Stimulated activated CD4-positive, alpha-beta T cell treated with anti-CD3 and anti-CD28 coated beads, TNF-alpha, amount 100 ng/mL, for 24 hours (primary cell): ENCODE data around the gene LRRC8D.

Experiments
- DNase-seq, 3 experiments: peaks; one replicate each; pipeline ENCODE4 v3.0.0-alpha.2; 2020; ENCODE audit warnings: low read depth in 3 of 3

LRRC8D gene

DNA sequence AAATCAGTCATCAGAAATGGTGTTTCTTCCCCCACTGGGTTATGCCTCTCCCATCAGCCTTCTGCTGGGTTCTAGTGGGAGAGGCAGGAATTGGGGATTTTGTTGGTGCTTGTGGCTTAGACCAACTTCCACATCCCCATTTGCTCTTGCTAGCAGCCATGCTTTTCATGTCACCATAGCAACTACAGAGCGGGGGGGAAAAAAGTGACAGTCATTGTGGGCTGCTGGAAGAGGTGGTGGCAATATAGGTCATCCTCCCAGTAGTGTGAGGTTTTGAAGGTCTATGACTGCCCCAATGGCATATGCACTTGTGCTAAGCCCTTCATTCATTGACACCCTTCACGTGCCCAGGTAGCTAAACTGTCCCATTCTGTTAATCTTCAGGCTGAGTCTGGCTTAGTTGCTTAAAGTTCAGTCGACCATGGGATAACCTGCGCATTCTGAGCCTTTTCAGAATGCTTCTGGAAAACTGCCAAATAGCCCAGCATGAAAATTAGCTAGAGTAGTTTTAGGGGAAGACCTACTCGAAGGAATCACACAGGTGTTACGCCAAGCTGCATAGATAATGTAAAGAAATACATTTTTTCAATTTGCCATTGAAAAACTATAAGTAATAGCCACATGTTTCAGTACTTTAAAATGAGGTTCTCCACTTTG lies 120.4 kb downstream of the LRRC8D start:
- no peak for DNase-seq

DNA sequence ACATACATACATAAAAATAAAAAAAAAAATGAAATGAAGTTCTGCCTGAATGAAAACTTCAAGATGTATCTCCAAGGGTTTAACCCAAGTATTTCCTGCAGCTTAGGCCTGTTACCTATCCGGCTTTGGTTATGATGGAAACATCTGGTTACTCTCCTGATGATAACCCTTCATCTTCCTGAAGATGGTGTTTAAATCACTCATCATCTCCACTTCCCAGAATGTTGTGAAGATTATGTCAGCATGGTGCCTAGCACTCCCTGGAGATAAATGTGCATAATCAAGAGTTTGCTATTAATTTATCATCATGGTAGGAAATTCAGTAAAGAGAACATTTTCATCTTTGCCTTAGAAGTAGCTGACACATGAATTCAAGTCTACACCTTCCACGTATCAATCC lies 121.2 kb downstream of the LRRC8D start:
- no peak for DNase-seq

DNA sequence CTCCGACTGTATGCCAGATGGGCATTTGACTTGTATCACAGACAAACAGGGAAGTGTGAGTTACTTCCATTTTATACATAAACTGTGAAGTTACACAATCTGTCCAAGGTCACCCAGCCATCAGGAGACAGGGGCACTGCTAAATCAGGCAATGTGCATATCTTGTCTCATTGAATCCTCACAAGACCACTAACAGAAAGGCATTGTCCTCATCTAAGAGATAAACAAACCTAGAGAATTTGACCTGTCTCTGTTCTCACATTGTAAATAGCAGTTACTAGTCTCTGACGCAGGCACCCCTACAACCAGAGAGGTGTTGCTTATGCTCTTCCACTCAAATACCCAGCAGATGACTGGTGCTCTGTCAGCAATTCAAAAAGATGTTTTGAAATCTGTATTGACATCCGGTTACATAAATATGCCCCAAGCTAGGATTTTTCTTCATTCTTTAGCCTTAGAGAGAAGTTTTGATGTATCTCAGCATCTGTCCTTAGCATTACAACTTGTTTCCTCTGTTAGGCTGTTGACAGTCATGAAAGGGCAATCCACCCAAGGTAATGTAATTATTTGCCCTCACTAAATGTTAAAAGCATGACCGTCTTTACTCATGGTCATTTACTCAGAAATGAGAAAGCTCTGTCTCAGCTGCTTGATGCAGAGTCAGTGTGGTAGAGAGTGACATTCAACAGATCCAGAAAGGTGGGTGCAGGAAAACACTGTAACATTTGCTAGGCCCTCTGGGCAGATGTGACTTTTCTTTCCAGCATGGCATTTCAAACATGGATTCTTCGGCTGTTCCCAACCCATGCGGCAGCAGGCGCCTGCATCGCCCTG lies 122.2 kb downstream of the LRRC8D start:
- DNase-seq: no peak

DNA sequence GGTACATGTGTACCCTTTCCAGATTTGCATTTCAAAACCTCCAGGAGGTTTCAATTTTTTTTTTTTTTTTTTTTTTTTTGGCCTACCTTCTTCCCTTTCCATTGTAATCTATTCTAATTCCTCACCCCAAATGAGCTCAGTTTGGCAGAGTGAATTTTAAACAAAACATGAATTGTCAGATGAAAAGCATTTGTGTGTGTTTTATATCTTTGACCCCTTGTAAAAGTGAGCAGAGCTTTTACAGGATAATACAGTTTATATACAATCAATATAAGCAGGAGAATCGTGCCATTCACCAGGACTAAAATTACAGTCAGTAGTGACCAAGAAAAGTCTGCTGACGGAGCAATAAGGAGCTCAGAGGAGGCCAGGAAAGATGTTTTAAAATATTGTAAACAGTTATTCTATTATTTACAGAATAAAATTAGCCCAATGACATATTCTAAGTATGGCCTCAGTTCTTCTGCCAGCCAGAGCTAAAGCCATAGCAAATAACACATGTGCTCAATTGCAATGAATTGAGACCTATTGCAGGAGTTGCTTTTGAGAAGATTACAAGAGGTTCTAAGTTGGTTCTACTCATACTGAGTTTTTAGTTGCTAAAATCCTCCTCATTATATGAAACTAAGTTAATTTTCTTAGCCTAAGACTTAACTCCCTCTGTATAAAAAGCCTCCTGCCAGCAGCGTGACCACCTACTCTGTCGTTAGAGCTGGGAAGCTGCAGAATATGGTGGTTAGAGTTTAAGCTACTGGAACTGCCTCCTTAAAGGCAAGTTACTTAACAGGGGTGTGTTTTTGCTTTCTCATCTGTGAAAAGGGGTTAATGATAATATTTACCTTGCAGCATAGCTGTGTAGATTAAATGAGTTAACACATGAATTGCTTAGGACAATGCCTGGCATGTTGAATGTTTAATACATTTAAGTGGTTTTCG lies 123.3 kb downstream of the LRRC8D start:
- DNase-seq: no peak

DNA sequence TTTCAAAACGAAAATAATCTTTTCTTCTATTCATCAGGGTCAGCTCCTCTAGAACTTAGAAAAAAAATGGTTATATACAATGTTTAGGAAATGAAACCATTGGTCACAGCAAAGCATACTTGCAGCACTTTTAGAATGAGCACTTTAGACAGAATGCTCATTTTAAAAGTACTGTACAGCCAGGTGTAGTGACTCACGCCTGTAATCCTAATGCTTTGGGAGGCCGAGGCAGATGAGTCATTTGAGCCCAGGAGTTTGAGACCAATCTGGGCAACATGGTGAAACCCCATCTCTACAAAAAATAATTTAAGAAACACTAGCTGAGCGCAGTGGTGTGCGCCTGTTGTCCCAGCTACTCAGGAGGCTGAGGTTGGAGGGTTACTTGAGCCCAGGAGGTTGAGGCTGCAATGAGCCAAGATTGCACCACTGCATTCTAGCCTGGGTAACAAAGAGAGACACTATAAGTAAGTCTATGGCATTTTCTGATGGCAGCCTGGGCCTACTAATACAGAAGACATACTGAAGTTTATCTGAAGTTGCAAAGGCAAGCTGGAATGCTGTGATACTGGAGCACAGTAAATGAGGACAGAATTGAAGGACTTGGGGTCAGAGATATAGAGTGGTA lies 125.1 kb downstream of the LRRC8D start:
- DNase-seq: no peak

DNA sequence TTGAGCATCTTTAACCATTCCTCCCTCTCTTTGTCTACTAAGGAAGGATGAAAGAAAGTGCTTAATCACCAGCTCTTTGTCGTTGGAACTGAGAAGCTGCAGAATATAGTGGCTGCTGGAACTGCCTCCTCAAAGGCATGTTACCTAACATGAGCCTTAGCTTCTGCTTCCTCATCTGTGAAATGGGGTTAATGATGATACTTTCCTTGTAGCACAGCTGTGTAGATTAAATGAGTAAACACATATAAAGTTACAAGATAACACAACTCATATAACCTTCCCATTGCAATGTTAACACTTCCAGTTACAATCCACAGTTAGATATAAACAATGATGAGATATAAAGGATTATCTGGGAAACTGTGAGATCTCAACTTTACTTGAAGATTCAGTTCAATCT lies 125.7 kb downstream of the LRRC8D start:
- no peak for DNase-seq

DNA sequence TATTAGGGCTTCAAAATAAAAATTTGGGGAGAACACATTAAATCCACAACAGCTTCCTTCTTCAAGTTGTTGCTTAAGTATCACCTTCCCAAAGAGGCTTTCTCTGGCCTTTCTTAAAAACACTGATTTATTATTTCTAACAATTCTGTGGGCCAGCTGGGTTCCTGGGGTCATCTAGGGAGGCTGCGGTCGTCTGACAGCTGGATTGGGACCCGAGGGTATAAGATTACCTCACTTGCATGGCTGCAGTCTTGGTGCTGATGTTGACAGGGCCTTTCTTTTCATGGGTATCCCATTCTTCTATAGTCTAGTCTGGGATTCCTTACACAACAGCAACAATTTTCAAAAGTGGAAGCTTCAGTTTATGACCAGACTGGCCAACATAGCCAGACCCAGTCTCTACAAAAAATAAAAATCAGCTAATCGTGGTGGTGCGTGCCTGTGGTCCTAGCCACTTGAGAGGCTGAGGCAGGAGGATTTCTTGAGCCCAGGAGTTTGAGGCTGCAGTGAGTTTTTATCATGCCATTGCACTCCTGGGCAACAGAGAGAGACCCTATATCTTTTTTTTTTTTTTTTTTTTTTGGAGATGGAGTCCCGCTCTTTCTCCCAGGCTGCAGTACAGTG lies 128.0 kb downstream of the LRRC8D start:
- no peak for DNase-seq

DNA sequence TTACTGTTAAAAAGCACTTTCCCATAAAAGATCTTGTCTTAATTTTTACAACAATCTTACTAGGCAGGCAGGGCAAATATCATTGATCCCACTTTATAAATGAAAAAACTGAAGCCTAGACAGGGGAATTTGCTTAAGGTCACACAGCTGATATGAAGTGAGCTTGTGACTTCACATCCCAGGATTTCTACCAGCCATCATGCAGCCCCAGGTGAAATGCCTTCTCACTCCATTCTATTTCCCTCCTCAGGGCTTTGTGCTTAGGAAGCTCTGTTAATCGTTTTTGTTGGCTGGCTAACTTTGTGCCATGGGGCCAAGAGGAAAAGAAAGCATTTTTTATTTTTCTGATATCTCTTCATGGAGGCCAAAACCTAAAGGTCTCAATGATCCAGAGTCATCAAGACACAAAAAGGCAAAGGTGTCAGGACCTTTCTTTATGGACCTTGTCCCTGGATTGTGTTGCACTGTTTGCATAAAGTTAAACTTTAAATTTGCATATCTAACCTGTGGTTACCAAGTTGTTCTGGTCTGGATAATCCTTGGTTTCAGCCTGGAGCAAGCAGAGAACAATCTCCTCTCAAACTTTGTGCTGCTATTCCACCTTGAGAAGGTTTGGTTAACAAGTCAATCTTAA lies 129.3 kb downstream of the LRRC8D start:
- no peak for DNase-seq

DNA sequence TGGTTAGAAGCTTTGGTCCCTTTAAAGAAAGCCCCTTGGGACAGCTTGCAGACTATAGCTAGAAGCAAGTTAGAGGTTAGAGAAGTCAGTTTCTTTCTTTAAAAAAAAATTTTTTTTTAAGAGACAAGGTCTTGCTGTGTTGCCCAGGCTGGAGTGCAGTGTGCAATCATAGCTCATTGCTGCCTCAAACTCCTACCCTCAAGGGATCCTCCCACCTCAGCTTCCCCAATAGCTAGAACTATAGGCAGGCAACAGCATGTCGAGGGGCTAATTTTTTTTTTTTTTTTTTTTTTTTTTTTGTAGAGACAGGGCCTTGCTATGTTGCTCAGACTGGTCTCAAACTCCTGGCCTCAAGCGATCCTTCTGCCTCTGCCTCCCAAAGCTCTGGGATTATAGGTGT lies 129.9 kb downstream of the LRRC8D start:
- no peak for DNase-seq

DNA sequence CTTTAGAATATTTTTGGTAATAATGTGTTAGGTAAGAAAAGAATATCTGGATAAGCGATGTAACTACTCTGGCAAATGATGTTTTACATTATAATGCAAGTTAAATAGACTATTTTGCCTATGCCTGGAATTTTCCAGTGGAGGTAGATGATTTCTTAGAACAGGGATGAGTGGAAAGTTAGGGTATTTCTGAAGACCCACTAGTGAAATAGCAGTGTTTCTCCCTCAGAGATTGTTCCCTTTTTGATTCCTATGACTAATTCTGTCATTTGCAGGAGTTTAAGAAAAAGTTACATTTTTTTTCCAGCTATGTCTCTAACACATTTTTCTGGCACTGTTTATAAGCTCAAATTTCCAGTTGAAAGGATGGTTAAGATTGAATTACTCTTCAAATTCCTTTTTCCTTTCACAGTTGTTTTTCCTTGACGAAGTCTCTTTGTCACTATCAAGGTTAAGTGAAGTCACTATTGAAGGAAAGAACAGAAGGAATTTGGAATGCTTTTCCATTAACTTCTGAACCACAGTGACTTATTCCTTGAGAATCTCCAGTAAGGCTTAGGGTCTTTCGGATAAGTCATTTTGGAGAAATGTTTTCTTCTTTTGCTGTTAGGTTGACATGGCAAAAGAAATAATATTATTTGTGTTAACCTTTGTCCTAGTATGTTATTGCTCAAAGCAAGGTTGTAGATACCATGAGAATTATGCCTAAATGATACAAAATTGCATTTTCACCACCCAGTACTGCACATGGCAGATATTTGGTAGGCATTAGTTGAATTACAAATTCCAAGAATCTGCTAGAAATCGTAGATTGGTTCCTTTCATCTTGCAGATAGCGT lies 131.2 kb downstream of the LRRC8D start:
- no peak for DNase-seq

DNA sequence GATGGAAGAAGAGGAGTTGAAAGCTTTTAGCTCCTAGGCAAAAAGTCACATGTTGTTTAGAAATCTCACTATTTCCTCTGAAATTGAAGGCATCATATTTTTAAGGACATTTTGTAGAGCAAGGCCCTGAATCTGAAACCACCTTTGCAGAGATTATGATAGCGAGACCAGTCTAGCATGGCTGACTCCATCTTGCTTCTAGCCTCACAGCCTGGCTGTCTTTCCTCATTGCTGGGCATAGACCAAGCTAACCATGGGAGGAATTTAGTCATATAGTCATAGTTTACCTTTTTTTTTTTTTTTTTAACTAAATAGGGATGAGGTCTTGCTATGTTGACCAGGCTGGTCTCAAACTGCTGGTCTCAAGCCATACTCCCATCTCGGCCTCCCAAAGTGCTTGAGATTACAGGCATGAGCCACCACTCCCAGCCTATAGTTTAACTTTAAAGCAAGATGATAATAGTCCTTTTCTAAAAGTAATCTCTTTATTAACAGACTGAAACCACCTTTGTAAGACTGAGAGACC lies 131.8 kb downstream of the LRRC8D start:
- no peak for DNase-seq

DNA sequence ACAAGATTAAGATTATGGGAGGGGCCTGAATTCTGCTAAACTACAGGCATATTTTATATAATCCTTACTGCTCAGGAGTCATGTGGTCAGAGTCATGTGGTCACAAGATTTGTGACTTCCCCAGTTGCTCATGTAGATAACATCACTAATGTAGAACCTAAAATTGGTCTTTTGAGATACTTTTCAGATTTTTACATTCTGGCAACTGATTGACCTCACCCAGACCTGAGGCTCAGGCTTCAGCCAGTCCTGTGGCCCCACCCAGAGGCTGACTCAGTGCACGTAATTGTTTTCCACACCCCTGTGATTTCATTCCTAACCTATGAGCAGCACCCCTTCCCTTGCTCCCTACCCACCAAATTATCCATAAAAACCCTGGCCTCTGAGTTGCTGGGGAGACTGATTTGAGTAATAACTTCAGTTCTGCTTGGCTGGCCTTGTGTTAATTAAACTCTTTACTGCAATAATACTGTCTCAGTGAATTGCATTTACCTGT lies 132.3 kb downstream of the LRRC8D start:
- DNase-seq: peak in 1 of 3 experiments; percentile 18

DNA sequence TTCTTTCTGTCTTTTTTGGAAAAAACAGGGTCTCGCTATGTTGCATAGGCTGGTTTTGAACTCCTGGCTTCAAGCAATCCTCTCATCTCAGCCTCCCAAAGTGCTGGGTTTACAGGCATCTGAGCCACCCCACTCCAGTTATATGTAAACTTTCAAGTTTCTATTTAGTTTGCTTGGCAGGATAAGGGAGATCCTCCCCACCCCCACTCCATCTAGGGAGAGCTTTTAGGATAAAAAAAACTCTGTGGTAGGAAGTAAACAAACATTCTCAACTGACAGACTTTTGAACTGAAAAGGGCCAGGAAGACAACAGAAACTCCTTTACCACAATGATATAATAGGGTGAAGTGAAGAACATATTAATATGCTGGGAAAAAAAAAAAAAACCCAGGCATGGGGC lies 133.1 kb downstream of the LRRC8D start:
- DNase-seq: no peak

DNA sequence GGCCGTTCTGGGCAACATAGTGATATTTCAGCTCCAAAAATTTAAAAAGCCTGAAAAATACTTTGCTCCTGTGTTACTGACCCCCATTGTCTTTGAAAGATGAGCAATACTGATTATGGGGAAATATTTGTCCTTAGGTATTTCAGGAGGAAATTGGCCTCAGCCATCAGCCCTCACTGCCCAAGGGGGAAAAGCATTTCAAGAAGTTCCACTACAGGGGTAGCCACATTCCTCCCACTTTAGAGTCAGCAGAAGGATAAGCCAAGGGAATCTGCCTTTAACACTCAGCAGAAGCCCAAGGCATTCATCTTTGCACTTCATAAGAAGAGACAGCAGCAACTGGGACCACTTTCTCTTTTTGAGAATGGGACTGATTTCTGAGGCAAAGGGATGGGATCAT lies 133.6 kb downstream of the LRRC8D start:
- DNase-seq: no peak

DNA sequence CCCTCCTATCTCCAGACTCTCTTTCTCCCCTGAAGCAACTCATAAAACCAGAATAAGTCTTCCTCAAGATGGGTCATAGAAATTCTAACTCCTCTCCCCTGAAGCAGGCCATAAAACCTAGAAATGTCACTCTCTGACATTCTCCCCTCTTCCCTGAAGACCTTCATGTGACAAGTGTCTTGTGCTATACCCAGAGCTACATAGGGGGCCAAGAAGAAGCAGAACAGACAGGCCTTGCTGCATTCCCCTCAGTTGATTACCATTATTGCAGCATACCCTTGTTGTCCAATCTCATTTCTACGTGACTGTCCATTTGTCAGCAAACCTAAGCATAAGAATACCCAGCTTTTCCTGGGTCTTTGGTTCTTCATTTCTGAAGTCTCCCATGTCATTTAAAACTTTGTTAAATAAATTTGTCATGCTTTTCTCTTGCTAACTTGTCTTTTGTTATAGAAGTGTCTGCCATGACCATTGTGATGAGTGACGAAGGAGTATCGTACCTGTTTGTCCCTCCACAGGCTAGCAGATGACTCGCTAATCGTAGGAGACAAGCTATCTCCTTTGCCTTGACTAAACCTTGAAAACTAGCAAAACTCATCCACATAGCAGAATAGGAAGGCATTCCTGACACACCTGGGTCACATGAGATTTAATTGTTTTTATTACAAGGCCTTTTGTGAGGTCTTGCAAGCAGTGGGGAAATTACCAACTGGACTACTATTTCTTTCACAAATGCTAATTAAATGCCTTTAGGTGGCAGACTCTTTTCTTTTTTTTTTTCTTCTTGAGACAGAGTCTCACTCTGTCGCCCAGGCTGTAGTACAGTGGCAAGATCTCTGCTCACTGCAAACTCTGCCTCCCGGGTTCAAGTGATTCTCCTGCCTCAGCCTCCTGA lies 134.7 kb downstream of the LRRC8D start:
- no peak for DNase-seq

DNA sequence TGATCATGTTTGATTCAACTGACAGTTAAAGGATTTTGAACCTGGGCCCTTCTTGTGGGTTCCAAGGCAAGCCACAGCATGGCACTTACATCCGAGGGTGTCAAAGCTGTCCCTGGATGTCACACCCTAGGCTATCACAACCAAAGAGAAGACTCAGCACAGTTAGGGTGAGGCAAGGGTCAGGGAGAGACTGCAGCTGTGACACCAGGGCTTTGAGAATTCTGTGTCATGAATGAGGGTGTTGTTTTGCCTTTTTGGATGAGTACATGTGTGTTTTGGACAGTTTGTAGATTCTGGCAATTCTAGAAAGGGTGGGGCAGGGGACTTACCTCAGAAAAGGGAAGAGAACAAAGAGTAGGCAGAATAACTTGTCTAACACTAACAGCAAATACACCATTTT lies 136.3 kb downstream of the LRRC8D start:
- no peak for DNase-seq

DNA sequence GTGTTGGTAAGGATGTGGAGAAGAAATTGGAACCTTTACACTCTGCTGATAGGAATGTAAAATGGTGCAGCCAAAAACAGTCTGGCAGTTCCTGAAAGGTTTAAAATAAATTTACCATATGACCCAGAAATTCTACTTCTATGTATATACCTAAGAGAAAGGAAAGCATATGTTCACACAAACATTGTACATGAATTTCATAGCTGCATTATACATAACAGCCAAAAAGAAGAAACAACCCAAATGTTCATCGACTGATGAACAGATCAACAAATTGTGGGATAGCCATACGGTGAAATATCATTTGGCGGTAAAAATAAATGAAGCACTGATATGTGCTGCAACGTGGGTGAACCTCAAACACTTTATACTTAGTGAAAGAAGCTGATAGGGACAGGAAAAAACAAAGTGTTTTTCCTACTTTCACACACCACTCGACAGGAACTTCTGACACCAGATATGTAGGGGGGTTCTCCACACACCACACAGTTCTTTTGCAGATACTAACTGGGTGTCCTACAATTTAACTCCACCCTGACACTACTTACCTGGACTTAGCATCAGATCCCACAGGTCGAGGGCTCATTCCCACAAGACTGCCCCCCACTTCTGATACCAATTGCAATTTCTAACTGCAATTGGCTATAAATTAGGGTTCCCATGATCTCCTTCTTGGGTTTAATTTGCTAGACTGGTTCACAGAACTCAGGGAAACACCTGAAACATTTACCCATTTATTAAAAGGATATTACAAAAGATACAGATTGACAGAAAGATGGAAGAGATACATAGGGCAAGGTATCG lies 138.2 kb downstream of the LRRC8D start:
- no peak for DNase-seq

DNA sequence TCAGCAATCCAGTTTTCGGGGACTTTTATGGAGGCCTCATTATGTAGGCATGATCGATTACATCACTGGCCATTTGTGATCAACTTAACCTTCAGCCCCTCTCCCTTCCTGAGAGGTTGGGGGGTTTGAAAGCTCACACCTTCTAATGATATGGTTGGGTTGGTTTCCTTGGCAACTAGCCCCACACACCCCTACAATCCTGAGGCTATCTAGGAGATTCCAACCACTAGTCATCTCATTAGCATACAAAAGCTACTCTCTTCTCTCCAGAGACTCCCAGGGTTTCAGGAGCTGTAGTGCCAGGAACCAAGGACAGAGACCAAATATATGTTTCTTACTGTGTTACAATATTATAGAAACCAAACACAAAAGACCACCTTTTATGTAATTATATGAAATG lies 138.9 kb downstream of the LRRC8D start:
- DNase-seq: no peak
